ENCODE results near the gene NNT.
"Not testable (repeated sequence)": the region's sequence is repeated elsewhere in the genome, so short reads cannot be mapped to it uniquely, and the experiment has no call there.

Gene NNT

DNA sequence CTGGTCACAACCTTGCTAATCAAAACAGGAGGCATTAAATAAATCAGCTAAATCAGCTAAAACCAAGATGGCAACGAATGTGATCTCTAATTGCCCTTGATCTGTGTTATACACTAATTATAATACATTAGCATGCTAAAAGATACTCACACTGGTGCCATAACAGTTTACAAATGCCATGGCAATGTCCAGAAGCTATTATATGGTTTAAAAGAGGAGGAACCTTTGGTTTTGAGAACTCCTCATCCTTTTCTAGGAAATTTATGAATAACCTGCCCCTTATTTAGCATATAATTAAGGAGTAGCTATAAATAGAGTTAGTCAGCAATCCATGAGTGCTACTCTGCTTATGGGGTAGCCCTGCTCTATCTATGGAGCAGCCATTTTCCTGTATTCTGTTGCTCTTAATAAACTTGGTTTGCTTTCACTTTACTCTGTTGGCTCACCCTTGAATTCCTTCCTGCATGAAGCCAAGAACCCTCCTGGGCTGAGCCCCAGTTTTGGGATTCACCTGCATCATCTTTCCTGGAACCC, 18.7 kb upstream of the NNT start:
- no peak for DNase-seq

GRCh38 chr5:43588842-43589241, 14.1 kb upstream of the NNT start:
- no peak for DNase-seq

DNA sequence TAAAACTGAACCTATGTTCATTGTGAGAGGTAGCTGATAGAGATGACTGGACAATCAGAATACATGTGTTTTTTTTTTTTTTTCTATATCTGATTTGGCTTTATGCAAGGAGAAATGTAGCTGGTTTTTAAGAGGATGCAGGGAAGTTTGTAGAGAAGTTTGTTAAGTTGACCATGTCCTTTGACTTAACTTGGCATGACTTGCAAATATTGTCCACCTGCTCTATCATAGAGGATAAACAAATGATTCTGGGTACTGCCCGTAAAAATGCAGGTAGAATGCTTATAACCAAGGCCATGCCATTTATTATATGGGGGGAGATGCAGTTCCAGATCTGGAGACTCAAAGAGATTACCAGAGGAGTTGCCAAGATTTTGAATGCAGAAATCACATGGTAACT, 13.7 kb upstream of the NNT start:
- DNase-seq: no peak

DNA sequence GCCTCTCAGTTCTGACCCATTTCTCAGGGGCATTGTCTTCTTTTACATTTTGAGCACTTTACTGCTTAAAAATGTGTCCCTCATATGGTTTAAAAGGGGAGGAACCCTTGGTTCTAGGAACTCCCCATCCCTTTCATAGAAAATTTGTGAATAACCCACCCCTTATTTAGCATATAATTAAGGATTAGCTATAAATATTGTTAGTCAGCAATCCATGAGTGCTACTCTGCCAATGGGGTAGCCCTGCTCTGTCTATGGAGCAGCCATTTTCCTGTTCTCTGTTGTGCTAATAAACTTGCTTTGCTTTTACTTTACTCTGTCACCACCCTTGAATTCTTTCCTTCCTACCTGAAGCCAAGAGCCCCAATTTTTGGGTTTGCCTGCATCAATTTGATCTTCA, 12.3 kb upstream of the NNT start:
- no peak for DNase-seq

DNA sequence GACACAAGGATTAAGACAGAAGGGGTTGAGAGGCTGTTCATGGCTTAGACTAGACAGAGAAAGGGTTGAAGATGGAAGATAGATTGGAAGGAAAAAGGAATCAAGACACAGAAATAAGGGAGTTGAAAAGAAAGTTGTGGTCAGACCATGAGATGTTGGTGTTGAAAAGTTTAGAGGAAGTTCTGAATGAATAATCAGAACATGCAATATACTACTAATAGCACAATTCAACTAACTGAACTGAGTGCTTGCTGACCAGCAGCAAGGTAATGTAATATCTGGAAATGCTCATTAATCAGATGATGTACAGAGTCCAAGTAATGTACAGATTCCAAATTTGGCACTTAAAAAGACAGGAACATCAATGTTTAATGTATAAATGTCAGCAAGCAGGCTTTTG, 10.6 kb upstream of the NNT start:
- peak; percentile 40 to 41 for DNase-seq

GRCh38 chr5:43598927-43599326, 4.1 kb upstream of the NNT start:
- not testable (repeated sequence) for DNase-seq

GRCh38 chr5:43601454-43602260, 1.3 kb upstream of the NNT start:
- peak; percentile 32 to 35 for DNase-seq

- DNase-seq: peak; percentile 90 to 94
These were observed 601 bp downstream of the NNT start for GRCh38 chr5:43603344-43604217.

DNA sequence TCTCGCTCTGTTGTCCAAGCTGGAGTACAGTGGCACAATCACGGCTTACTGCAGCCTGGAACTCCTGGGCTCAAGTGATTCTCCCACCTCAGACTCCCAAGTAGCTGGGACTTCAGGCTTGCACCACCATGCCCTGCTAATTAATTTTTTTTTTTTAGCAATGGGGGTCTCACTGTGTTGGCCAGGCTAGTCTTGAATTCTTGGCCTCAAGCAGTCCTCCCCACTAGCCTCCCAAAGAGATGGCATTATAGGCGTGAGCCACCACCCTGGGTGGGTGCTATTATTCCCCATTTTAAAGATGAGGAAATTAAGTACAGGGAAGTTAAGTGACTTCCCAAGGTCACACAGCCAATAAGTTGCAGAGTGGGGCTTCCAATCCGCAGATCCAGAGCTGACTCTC, 1.7 kb downstream of the NNT start:
- no peak for DNase-seq

DNA sequence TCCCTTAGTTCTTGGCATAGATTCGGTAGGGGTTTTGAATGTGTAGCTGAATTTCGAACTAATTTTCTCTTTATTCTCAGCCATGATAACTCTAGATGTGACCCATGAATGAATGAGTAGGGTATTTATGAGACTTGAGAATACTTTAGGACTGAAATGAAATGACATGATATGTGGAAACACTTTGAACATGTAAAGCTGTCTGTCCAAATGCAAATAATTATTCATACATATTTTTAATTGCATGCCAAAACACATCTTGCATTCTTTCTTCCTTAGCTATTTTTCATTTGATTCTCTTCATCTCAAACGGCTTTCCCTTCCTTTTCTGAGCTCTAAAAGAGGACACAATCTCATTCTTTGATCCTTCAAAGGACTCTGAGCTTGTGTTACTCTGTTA, 3.4 kb downstream of the NNT start:
- DNase-seq: no peak

- DNase-seq: no peak
These were observed 5.4 kb downstream of the NNT start for GRCh38 chr5:43608406-43608805.

GRCh38 chr5:43609752-43610151, 6.8 kb downstream of the NNT start:
- peak; percentile 29 to 37 for DNase-seq

DNA sequence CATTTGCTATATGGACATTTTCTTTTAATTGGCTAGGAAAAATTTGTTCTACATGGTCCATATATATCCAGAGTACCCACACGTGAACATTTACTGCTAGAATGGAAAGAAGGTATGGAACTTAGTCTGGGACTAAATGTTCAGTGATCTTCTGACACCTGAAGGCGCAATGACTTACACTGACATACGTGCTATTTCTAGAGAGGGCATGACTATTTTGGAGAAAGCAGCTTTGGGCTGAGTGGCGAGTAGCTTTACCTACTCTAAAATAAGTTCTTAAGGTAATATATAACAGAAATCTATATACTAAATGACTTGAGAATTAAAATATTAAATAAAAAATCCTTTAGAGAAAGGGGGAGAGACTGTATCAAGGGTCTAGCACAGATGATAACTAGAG, 10.4 kb downstream of the NNT start:
- DNase-seq: no peak

DNA sequence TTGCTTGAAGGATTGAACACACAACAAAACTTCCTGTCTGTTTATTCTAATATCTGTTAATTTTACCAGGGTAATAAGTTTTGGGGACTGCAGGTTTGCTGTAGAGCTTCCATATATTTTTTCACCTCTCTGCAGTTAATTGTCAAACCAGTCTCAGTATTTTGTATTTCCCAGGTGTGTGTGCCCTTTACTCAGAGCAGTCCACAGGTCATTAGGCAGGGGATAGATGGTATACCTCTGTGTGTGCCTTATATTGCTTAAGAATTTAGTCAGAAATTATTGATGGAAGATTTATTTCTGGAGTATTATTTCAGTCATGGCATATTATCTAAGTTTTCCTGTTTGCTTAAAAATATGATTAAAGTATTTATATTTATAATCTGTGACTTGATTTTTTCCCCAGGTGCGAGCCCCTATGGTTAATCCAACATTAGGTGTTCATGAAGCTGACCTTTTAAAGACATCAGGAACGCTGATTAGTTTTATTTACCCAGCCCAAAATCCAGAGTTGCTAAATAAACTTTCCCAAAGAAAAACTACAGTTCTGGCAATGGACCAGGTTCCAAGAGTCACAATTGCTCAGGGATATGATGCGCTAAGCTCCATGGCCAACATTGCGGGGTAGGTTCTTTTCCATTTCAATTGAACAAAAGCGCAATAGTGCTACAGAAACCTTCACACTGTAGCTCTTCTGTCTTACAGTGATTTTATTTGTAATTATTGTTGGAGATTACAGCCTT, 12.6 kb downstream of the NNT start:
- no peak for DNase-seq

DNA sequence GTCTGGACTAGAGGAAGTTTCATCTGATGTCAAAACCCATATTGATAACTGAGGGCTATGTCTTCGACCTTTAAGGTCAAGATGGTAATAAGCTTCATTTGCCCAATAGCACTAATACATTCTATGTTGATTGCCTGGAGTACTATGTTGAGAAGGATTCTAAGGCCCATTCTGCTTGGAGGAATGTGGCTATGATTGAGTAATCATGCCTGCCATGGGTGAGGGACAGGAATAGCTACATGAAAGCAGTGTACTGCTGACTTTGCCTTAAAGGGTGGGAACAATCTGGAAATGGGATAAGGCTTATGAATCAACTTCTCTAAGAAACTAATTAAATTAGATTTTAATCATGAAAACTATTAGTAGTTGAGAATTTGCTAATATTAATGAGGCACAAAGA, 13.6 kb downstream of the NNT start:
- no peak for DNase-seq

- DNase-seq: no peak
These were observed 16.4 kb downstream of the NNT start for GRCh38 chr5:43619380-43619779.

DNA sequence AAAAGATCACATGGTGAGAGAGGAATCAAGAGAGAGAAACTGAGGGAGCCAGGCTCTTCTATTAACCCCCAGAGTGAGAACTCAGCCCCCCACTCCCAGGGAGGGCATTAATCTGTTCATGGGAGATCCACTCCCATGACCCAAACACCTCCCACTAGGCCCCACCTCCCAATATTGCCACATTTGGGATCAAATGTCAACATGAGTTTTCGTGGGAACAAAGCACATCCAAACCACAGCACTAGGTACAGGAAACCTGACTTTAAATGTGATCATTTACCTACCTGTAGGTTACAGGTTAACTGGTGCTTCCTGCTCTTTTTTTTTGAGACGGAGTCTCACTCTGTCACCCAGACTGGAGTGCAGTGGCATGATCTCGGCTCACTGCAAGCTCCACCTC, 16.9 kb downstream of the NNT start:
- DNase-seq: no peak

GRCh38 chr5:43620944-43621505, 18.0 kb downstream of the NNT start:
- no peak for DNase-seq

DNA sequence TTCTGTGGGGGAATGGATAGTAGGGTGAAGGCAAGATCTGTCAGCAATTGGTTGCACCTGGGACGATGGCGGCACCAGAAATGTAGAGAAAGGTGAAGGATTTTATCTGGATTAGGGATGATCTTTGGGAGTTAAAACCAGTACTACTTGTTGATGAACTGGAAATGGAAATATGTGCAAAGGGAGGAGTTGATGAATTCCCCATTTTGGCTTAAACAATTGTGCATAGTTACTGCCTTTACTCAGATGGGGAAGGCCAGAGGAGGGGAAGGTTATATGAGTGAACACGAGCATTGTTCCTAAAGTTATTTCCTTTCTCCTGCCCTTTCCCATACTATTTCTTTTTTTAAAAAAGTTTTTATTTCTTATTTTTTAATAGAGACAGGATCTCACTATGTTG, 19.1 kb downstream of the NNT start:
- DNase-seq: no peak

- no peak for DNase-seq
These were observed 20.2 kb downstream of the NNT start for GRCh38 chr5:43623048-43623680.

DNA sequence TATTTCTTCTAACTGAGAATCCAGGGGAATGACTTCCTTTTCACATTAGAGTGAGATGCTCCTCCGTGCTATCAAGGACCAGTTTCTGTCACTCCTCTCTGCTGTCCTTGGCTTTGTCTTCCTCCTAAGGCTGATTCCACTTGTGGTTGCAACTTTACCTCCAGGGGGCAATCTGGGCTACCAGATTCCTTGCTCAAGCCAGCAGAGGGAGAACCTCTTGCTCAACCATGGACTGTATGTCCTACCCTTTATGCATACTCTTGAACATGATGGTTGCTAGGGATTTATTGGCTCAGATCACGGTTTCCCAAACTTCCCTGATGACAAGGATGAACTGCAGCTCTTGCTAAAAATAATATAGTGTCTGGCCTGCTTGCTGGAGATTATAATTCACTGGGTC, 24.0 kb downstream of the NNT start:
- peak; percentile 38 to 46 for DNase-seq

GRCh38 chr5:43631182-43631910, 28.4 kb downstream of the NNT start:
- DNase-seq: peak; percentile 74 to 79
